HUES6 (cell line): Measurements from ENCODE around the gene DAPK2.

ENCODE experiments used
- H3K27ac ChIP-seq: 2 replicates; pipeline ENCODE4 v1.7.0; 2013; ENCODE audit warnings: low read depth, mild to moderate bottlenecking, low read length, inconsistent platforms
- H3K27me3 ChIP-seq: 2 replicates; pipeline ENCODE4 v1.6.1; 2013; ENCODE audit warnings: low read length; ENCODE audit not compliant: control insufficient read depth, insufficient read depth
- H3K36me3 ChIP-seq: 2 replicates; pipeline ENCODE4 v1.6.1; 2013; ENCODE audit warnings: low read length; ENCODE audit not compliant: control insufficient read depth, insufficient read depth
- H3K4me1 ChIP-seq: 2 replicates; pipeline ENCODE4 v1.6.1; 2013; ENCODE audit warnings: low read length; ENCODE audit not compliant: control insufficient read depth, insufficient read depth
- H3K4me3 ChIP-seq: 2 replicates; pipeline ENCODE4 v1.5.1; 2013; ENCODE audit warnings: low read depth, low read length
- H3K9ac ChIP-seq: one replicate; pipeline ENCODE4 v1.6.1; 2013; ENCODE audit warnings: mild to moderate bottlenecking, low read length
- H3K9me3 ChIP-seq: 2 replicates; pipeline ENCODE4 v1.6.1; 2013; ENCODE audit warnings: low read depth, low read length; ENCODE audit not compliant: control insufficient read depth, insufficient read depth

DAPK2 gene

DNA sequence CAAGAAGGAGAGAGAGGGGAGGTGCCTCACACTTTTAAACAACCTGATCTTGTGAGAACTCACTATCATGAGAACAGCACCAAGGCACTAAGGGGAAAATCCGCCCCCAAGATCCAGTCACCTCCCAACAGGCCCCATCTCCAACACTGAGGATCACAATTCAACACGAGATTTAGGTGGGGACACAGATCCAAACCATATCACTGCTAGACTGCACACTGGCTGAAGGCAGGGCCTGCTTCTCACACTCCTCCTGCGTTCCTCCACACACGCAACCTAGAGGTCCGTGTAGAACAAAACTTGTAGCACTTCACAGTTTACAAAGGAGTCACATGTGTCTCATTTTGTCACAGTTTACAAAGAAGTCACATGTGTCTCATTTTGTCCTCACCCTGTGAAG is 97.8 kb downstream of the DAPK2 start:
- H3K9me3 ChIP-seq: no peaks in the 10 kb centered on the region
- H3K36me3 ChIP-seq: no peaks in the 10 kb centered on the region
- H3K9ac ChIP-seq: no peak overlapping the region
- H3K27ac ChIP-seq: no peak overlapping the region
- no peak overlapping the region for H3K4me3 ChIP-seq
- H3K4me1 ChIP-seq: peaks cover 6% of the 10 kb centered on the region
- no peaks in the 10 kb centered on the region for H3K27me3 ChIP-seq

- Histone ChIP-seq H3K4me3 (no peak overlapping the region), H3K27ac (no peak overlapping the region), H3K27me3 (no peaks in the 10 kb centered on the region), H3K36me3 (no peaks in the 10 kb centered on the region), H3K4me1 (peaks cover 6% of the 10 kb centered on the region), H3K9me3 (no peaks in the 10 kb centered on the region), H3K9ac (no peak overlapping the region)
Measured at GRCh38 chr15:63947228-63947627, 99.1 kb downstream of the DAPK2 start.

DNA sequence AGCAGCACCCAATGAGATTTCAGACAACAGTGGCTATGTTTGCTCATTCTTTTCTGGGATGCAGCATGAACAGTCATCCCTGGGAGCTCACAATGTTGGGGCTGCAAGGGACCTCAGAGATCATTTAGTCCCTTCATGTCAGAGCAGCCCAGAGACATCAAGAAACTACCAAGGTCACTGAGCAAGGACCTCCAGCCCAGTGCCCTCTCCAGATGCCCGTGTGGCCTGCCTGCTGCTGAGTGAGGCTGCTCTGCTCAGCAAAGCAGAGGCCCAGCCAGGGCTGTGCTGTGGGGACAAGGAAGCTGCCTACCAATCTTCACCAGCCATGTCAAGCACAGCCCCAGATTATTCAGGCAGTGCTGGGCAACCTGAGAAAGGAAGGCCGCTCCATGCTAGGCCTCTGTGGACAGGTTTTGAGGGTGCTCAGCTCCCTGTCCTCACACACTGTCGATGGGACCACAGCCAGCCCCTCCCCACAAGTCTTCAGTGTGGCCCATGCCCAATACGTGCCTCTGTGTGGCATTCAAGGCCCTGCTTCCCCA is 99.7 kb downstream of the DAPK2 start:
- Histone ChIP-seq H3K27ac (no peak overlapping the region), H3K4me1 (peaks cover 6% of the 10 kb centered on the region), H3K9me3 (no peaks in the 10 kb centered on the region), H3K4me3 (no peak overlapping the region), H3K27me3 (no peaks in the 10 kb centered on the region), H3K36me3 (no peaks in the 10 kb centered on the region), H3K9ac (no peak overlapping the region)

DNA sequence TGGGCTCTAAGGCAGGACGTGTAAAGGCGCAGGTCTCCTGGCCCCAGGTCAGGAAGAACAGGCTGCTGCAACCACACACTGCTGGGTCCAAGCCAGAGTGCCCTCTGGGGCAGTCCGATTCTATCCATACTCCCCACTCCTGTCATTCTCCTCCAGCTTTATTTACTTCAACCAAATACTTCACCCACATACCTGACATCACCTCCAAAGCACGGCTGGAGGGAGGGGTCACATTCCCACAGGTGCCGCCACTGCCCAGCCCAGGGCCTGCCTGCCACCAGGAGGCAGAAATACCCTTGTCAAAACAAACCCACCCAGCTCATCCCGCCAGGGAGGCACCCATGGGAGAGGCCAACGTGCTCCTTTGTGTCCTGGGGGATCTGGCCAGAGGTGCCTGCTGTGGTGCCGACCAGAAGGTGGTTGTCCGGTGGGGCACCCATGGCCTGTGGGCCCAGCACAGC is 100.4 kb downstream of the DAPK2 start:
- Histone ChIP-seq H3K27ac (no peak overlapping the region), H3K4me1 (peaks cover 6% of the 10 kb centered on the region), H3K9ac (no peak overlapping the region), H3K9me3 (no peaks in the 10 kb centered on the region), H3K4me3 (no peak overlapping the region), H3K27me3 (no peaks in the 10 kb centered on the region), H3K36me3 (no peaks in the 10 kb centered on the region)

- Histone ChIP-seq H3K9me3 (no peaks in the 10 kb centered on the region), H3K36me3 (no peaks in the 10 kb centered on the region), H3K9ac (no peak overlapping the region), H3K4me3 (no peak overlapping the region), H3K4me1 (peaks cover 6% of the 10 kb centered on the region), H3K27me3 (no peaks in the 10 kb centered on the region), H3K27ac (no peak overlapping the region)
Measured at GRCh38 chr15:63945007-63945788, 101.1 kb downstream of the DAPK2 start.

GRCh38 chr15:63944681-63944955 is 101.7 kb downstream of the DAPK2 start:
- Histone ChIP-seq H3K36me3 (no peaks in the 10 kb centered on the region), H3K27ac (no peak overlapping the region), H3K27me3 (no peaks in the 10 kb centered on the region), H3K4me3 (no peak overlapping the region), H3K9ac (no peak overlapping the region), H3K9me3 (no peaks in the 10 kb centered on the region), H3K4me1 (peaks cover 6% of the 10 kb centered on the region)

DNA sequence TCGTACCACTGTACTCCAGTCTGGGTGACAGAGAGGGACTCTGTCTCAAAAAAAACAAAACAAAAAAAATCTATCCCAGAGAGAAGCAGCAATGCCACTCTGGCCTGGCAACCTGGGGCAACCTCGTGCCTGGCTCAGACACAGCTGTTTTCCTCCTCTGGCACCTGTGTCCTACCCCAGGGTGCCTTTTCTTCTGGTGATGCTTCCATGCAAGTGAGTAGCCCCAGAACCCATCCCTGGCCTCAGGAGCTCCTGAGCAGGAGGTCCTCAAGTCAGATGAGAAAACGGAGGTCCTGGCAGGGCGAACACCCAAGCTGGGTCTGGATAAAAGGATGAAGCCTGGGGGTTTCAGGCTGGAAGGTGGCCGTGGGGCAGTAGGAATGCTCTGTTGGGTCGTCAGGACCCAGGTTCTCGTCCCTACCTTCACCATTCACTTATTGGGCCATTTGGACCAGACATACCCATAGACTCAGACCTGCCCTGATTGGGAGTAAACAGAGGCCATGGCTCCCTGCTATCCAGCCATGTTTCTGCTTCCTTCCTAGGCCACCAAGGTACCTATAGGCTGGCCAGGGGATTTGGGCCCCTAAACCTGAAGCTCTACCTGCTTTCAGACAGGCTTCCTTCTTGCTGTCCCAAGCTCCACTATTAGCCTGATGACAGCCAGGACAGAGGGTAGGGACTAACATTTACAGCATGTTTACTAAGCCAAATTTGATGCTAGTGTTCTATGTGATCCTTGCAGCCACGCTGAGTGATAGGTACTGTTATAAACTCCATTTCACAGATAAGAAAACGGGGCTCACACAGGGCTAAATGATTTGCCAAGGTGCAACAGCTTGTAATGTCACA is 102.2 kb downstream of the DAPK2 start:
- H3K27ac ChIP-seq: no peak overlapping the region

DNA sequence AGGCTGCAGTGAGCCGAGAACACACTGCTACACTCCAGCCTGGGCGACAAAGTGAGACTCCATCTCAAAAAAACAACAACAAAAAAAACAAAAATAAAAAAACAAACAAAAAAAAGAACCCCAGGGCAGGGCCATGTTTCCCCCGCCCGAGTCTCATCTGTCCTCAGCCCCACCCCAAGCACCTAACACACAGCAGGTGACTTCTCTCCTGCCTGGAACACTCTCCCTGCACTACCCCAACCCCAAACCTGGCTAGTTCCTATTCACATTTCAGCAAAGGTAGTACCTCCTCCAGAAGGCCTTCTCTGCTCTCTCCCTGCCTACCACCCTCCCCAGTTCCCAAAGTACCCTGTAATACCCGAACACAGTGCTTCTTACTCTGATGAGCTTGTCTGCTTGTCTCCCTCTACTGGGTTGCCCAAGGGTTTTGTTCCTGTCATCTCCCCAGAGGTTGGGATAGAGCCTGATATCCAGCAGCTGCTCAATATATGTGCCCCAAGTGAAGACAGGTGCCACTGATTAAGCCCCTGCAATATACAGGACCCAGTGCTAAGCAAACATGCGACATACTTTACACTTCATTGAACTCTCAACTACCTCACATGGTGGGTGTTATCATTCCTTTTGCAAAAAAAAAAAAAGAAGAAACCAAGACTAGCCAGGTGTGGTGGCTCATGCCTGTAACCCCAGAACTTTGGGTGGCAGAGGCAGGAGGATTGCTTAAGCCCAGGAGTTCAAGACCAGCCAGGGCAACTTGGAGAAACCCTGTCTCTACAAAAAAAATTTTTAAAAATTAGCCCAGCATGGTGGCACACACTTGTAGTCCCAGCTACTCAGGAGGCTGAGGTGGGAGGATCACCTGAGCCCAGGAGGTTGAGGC is 103.6 kb downstream of the DAPK2 start:
- Histone ChIP-seq H3K27ac (no peak overlapping the region), H3K36me3 (no peaks in the 10 kb centered on the region), H3K9me3 (no peaks in the 10 kb centered on the region), H3K9ac (no peak overlapping the region), H3K27me3 (no peaks in the 10 kb centered on the region), H3K4me3 (no peak overlapping the region), H3K4me1 (peaks cover 6% of the 10 kb centered on the region)

More for the DNA sequence above, 102.2 kb downstream of the DAPK2 start:
- Histone ChIP-seq H3K27me3 (no peaks in the 10 kb centered on the region), H3K9me3 (no peaks in the 10 kb centered on the region), H3K4me3 (no peak overlapping the region), H3K4me1 (peaks cover 6% of the 10 kb centered on the region), H3K9ac (no peak overlapping the region), H3K36me3 (no peaks in the 10 kb centered on the region)

GRCh38 chr15:63941698-63942465 is 104.4 kb downstream of the DAPK2 start:
- Histone ChIP-seq H3K27ac (no peak overlapping the region), H3K9ac (no peak overlapping the region), H3K4me1 (peaks cover 6% of the 10 kb centered on the region), H3K27me3 (no peaks in the 10 kb centered on the region), H3K9me3 (no peaks in the 10 kb centered on the region), H3K4me3 (no peak overlapping the region), H3K36me3 (no peaks in the 10 kb centered on the region)

DNA sequence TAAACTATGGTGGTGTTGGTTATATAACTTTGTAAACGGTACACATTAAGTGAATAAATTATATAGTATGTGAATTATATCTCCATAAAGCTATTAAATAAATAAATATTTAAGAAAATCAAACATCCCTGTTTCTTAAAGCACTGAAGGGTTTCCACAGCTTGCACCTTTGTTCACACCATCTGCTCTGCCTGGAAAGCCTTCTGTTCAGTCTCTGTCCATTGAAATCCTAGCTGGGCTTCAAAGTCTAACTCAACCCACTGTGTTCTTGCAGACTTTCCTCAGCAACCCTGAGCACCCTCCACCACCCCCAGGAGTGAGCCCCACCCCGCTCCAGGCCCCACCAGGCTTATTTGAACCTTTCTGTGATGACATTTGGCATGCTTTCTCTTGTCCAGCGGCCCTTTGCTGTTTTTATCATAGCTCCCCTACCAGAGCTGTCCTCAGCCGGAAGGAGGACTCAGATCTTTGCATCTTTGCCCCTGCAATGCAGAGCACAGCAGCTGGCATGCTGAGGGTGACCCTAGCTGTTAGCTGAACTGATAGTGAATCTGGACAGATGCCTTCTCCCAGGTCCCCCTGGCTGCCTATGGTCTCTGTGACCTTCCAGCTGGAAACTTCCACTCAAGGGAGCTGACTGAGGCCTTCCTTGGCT is 105.2 kb downstream of the DAPK2 start:
- H3K9me3 ChIP-seq: no peaks in the 10 kb centered on the region
- H3K9ac ChIP-seq: no peak overlapping the region
- H3K36me3 ChIP-seq: no peaks in the 10 kb centered on the region
- no peaks in the 10 kb centered on the region for H3K27me3 ChIP-seq
- no peak overlapping the region for H3K4me3 ChIP-seq
- peaks cover 6% of the 10 kb centered on the region for H3K4me1 ChIP-seq
- H3K27ac ChIP-seq: no peak overlapping the region
